SJSA1 (cell line): ENCODE measurements around the gene PSG6. TPM values are rescaled to one million over a fixed set of nuclear protein-coding genes. Genes with fewer than 3 reads are reported as not detected.
"Not testable (repeated sequence)": the region's sequence is repeated elsewhere in the genome, so short reads cannot be mapped to it uniquely, and the experiment has no call there.

Experiments
- DNase-seq, 2 experiments: peaks; one replicate each; pipeline ENCODE4 v3.0.0-alpha.2; 2015 to 2020; ENCODE audit warnings: low spot score in 2 of 2, low read depth in 1 of 2
- H3K27ac ChIP-seq: fragments of 250-450 bp; sonication (Bioruptor Pico); 2 replicates; pipeline ENCODE4 v1.5.1; 2020; ENCODE audit warnings: mild to moderate bottlenecking, moderate library complexity
- H3K27me3 ChIP-seq: fragments of 250-450 bp; sonication (Bioruptor Pico); replicated peaks from 2 replicates; pipeline ENCODE4 v1.5.1; 2020; ENCODE audit warnings: mild to moderate bottlenecking, moderate library complexity
- H3K36me3 ChIP-seq: fragments of 250-450 bp; sonication (Bioruptor Pico); 2 replicates; pipeline ENCODE4 v1.5.1; 2020; ENCODE audit warnings: mild to moderate bottlenecking
- H3K4me1 ChIP-seq: fragments of 250-450 bp; sonication (Bioruptor Pico); replicated peaks from 2 replicates; pipeline ENCODE4 v1.6.1; 2021; ENCODE audit warnings: mild to moderate bottlenecking
- H3K4me3 ChIP-seq: fragments of 250-450 bp; sonication (Bioruptor Pico); 2 replicates; pipeline ENCODE4 v1.5.1; 2020; ENCODE audit warnings: mild to moderate bottlenecking
- H3K9me3 ChIP-seq: fragments of 250-450 bp; sonication (Bioruptor Pico); replicated peaks from 2 replicates; pipeline ENCODE4 v1.5.1; 2020; ENCODE audit warnings: mild to moderate bottlenecking
- total RNA-seq: library from RNA; depleted of rRNA; stranded (reverse); fragments of >200 nt; shearing (Covaris generic); gene quantifications from 2 replicates; pipeline ENCODE4 v1.2.3, GENCODE V29; 2014

The PSG6 gene
- total RNA-seq, 1 experiment from 2014 or later, result not detected

DNA sequence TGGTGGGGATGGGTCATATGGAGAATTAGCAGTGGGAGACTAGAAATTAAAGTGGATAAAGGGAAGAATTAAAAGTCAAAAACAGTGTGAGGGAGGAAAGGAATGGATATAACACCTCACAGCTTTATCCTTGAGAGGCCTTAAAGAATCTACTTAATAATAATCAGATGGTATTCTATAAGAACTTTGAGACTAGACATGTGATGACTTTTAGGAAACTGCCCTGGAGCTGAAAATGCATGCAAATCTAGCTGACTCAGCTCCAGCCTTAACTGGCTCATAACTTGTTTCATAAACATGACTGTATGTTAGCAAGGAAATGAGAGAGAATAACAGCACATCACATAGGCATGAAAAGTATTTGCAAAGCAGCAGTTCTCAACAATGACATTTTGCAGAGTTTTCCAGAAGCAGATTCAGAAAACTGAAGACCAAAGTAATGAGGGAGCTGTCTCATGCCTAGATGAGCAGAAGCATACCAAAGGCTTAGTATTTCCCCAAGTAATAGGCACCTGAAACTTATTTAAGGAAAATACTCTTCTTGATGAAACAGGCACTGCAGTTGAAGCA is 29.7 kb downstream of the PSG6 start:
- not testable (repeated sequence) for H3K36me3 ChIP-seq, H3K4me3 ChIP-seq, H3K9me3 ChIP-seq, H3K27me3 ChIP-seq
- peaks cover 36% of the 10 kb centered on the region for H3K4me1 ChIP-seq
- peak overlapping the region; percentile 90 for H3K27ac ChIP-seq
- DNase-seq, result peak in 1 of 2 experiments; percentile 34

DNA sequence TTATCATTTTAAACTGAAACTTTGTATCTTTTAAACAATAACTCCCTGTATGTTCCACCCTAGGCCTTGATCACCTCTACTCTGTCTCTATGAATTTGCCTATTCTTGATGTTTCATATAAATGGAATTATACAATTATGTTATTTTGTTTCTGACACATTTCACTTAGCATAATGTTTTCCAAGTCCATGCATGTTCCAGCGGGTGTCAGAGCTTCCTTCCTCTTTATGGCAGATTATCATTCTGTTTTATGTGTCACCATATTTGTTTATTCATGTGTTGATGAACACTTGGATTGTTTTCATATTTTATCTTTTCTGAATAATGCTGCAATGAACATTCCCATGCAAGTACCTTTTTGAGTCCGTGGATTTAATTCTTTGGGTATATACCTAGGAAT is 35.0 kb downstream of the PSG6 start:
- not testable (repeated sequence) for H3K27ac ChIP-seq
- H3K4me1 ChIP-seq, result peaks cover 14% of the 10 kb centered on the region

DNA sequence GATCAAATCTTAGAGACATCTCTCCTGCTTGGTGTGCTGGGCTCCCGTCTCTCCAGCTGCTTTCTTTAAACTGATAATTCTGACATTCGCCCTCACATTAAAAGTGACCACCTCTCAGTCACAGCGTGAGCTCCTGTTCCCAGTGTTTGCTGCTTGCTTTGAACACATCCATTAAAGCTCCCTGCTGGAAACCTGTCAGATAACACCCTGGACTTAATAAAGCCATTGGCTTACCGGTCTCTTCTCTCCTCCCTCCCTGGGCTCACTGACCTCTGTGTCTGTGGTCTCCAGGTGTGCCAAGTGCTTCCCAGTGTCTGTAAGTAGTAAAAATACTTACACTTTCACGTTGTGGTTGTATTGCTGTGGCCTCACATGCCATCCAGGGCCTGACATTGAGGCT is 35.7 kb downstream of the PSG6 start:
- not testable (repeated sequence) for DNase-seq, H3K9me3 ChIP-seq

More for the DNA sequence above, 35.0 kb downstream of the PSG6 start:
- not testable (repeated sequence) for H3K9me3 ChIP-seq, DNase-seq, H3K4me3 ChIP-seq, H3K27me3 ChIP-seq, H3K36me3 ChIP-seq

DNA sequence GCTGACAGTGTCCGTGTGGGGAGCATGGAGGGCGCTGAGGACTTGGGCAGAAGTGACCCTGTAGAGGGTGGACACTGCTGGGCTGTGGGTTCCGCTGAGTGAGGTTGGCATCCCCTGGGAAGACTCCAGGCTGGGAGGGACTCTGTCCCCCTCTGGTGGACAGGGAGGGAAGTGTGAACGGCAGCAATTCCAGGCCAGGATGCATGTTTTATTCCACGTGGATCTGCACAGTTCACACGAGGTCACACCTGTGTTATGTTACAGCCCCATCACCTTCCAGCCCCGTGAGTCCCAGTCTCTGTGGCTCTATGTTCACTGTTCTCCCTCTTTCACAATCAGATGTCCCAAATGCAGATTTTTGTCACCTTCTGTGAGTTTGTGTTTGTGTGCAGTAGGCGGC is 36.4 kb downstream of the PSG6 start:
- H3K4me3 ChIP-seq, H3K27me3 ChIP-seq, H3K36me3 ChIP-seq, H3K27ac ChIP-seq, H3K9me3 ChIP-seq: not testable (repeated sequence)
- peaks cover 14% of the 10 kb centered on the region for H3K4me1 ChIP-seq
- DNase-seq, result peak in 1 of 2 experiments; percentile 36

More for the DNA sequence above, 35.7 kb downstream of the PSG6 start:
- H3K4me1 ChIP-seq, H3K27ac ChIP-seq, H3K4me3 ChIP-seq, H3K36me3 ChIP-seq, H3K27me3 ChIP-seq: not testable (repeated sequence)

DNA sequence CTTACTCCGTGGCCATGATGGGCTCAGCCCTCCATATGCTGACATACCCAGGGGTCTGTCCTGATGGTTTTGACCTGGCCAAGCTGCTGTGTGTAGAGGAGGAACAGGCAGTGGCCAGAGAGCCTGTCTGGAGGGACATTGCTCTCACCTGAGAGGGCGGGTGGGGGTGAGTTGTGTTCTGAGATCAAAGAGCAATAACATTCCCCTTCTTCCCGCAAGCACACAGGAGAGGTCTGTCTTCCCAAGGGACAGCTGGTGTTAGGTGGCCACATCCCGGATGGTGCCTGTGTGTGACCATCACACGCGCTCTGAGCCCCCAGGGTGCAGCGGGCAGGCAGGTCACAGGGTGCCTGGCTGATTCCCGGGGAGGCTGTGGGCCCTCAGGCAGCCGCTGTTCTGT is 37.1 kb downstream of the PSG6 start:
- H3K27me3 ChIP-seq, H3K27ac ChIP-seq, H3K36me3 ChIP-seq, DNase-seq, H3K4me3 ChIP-seq, H3K9me3 ChIP-seq: not testable (repeated sequence)
- H3K4me1 ChIP-seq, result peaks cover 21% of the 10 kb centered on the region

DNA sequence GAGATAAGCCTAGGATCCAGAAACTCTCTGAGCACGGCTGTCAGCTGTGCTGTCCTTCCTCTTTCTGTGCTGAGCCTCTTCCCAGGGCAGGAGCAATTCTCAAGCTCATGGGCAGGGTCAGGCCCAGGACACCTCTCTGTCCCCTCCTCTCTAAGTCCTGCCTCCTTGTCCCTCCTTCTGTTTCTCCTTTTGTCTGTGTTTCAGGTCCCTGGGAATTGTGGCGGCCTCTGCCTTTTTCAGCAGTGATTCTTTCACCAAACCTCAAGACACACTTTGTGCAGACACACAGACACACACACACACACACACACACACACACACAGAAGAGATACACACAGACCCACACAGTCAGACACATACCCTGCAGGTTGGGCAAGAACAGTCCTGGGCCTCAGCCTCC is 38.1 kb downstream of the PSG6 start, which contains the start of gene PSG1:
PSG1 (minus strand) TSS at position 101 of the 400 bp plus-strand sequence. CDS start 132 bp downstream, outside the sequence.
- H3K27ac ChIP-seq, result no peak within 1 kb of the TSS
- H3K4me3 ChIP-seq, result no peak within 1 kb of the TSS
- H3K9me3 ChIP-seq, result no peaks in the 10 kb centered on the region
- H3K36me3 ChIP-seq, result no peaks in the 10 kb centered on the region
- DNase-seq, result no peak
- H3K27me3 ChIP-seq, result no peaks in the 10 kb centered on the region
- peaks cover 22% of the 10 kb centered on the region for H3K4me1 ChIP-seq

DNA sequence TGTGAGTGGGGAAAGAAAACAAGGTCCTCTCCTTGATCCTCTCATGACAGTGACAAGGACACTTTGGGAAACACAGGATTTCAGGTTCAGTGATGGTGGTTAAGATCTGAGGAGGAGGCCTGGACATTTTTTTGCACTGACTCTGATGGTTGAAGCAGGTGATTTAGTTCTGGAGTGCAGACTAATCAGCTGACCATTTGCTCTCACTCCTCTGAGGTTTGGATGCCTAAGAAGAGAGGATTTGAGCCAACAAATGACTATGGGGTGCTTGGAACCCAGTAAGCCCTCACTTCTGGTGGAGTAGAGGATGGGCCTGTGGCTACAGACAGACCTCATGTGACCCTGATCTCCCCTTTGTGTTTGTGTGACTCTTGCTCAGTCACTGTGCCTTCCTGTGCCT is 41.1 kb downstream of the PSG6 start:
- H3K4me3 ChIP-seq, DNase-seq, H3K27me3 ChIP-seq, H3K9me3 ChIP-seq, H3K36me3 ChIP-seq: not testable (repeated sequence)
- Histone ChIP-seq H3K4me1 (peaks cover 25% of the 10 kb centered on the region), H3K27ac (peak overlapping the region; percentile 98)

DNA sequence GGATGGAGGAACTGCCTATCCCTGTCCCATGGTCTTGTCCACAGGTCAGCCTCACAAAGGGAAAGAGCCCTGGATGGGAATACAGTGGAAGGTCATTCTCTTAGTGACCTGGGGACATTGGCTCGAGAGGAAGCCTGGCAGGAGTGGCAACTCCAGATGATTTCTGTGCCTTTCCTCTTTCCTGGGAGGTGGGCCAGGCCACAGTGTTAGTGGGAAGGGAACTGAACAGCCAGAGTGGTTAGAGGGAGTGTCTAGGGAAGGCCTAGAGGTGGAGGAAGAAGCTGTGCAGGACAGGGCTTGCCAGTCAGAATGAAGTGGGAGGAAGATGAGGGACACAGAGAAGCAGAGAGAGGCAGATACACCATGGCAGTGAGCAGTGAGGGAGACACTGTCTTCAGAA is 41.8 kb downstream of the PSG6 start:
- Histone ChIP-seq H3K27ac (peak overlapping the region; percentile 98), H3K4me1 (peaks cover 25% of the 10 kb centered on the region)
- H3K9me3 ChIP-seq, H3K27me3 ChIP-seq, H3K4me3 ChIP-seq, H3K36me3 ChIP-seq: not testable (repeated sequence)
- peak in 1 of 2 experiments; percentile 48 for DNase-seq

DNA sequence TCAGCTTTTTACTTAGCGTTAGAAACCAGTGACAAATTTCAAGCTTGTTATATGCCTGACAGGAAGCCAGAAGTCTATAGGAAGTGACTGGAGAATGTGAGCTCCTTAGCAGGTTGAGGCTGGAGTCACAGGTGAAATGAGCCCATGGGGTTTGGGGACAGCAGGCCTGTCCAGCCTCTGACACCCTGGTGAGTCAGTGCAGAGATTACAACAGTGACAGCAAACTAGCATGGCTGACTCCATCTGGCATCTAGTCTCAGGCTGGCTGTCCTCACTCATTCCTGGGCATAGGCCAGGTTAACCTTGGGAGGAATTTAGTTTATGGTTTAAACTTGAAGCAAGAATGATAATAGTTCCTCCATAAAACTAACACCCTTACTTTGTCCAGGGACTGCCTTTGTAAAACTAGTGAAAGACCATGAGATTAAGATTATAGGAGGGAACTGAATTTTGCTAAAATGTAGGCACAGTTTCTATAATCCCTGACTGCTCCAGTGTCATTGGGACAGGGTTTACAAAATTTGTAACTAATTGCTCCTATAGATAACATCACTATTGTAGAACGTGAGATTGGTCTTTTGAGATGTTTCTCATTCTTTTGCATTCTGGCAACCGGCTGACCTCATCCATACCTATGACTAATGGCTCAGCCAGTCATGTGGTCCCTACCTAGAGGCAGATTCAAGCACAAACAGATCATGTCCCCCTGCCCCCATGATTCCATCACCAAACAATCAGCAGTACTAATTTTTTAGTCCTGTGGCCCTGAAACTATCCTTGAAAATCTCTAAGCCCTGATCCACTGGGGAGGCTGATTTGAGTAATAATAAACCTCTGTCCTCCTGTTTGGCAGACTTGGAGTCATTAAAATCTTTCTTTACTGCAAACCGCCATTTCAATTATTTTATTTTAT is 42.5 kb downstream of the PSG6 start:
- Histone ChIP-seq H3K27ac (peak overlapping the region; percentile 98), H3K4me1 (peaks cover 25% of the 10 kb centered on the region)
- H3K4me3 ChIP-seq, H3K27me3 ChIP-seq, H3K9me3 ChIP-seq, H3K36me3 ChIP-seq: not testable (repeated sequence)
- DNase-seq, result peak; percentile 76 to 80

DNA sequence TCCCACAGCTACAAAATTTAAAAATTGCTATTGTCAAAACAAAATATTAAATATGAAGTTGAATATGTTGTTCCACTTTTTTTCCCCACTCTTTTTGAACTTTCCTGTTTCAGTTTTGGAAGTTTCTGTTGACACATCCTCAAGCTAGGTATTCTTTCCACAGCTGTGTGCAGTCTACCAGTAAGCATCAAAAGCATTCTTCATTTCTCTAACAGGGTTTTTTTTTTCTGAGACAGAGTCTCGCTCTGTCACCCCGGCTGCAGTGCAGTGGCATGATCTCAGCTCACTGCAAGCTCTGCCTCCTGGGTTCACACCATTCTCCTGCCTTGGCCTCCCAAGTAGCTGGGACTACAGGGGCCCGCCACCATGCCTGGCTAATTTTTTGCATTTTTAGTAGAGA is 43.6 kb downstream of the PSG6 start:
- not testable (repeated sequence) for DNase-seq, H3K4me3 ChIP-seq, H3K36me3 ChIP-seq, H3K9me3 ChIP-seq, H3K27me3 ChIP-seq
- Histone ChIP-seq H3K27ac (peak overlapping the region; percentile 98), H3K4me1 (peaks cover 25% of the 10 kb centered on the region)

DNA sequence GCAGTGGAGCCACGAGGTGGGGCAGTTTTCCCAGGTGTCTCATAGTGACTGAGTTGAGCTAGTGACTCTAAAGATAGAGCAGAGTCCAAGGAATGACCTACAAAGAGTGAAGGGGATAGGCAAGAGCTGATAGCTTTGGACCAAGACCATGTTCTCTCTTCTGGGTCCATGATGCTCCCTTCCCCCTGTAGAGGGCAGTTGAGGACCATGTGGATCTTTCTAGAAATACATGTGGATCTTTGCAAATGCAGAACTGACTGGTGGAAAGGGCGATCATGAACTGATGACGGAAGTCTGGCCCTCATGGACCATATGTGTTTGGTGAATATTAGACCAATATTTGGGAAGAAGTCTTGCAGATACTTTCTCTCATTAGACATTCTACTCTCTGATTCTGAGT is 45.1 kb downstream of the PSG6 start:
- H3K4me3 ChIP-seq, result no peak overlapping the region
- no peaks in the 10 kb centered on the region for H3K27me3 ChIP-seq
- no peak overlapping the region for H3K27ac ChIP-seq
- peaks cover 25% of the 10 kb centered on the region for H3K4me1 ChIP-seq
- H3K9me3 ChIP-seq, result no peaks in the 10 kb centered on the region
- H3K36me3 ChIP-seq, result no peaks in the 10 kb centered on the region
- DNase-seq, result no peak

DNA sequence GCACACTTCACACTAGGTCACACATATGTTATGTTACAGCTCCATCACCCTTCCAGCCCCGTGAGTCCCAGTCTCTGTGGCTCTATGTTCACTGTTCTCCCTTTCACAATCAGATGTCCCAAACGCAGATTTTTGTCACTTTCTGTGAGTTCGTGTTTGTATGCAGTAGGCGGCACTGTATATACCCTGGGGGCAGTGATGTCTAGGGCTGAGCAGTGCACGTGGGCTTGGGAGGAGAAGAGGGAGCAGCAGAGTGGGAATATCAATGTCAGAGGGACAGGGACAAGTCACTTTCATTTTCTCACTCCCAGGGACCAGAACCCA is 60.2 kb downstream of the PSG6 start:
- Histone ChIP-seq H3K36me3 (no peaks in the 10 kb centered on the region), H3K27me3 (no peaks in the 10 kb centered on the region), H3K4me1 (peaks cover 4% of the 10 kb centered on the region), H3K9me3 (no peaks in the 10 kb centered on the region), H3K4me3 (no peak overlapping the region), H3K27ac (no peak overlapping the region)
- DNase-seq, result peak in 1 of 2 experiments; percentile 6

DNA sequence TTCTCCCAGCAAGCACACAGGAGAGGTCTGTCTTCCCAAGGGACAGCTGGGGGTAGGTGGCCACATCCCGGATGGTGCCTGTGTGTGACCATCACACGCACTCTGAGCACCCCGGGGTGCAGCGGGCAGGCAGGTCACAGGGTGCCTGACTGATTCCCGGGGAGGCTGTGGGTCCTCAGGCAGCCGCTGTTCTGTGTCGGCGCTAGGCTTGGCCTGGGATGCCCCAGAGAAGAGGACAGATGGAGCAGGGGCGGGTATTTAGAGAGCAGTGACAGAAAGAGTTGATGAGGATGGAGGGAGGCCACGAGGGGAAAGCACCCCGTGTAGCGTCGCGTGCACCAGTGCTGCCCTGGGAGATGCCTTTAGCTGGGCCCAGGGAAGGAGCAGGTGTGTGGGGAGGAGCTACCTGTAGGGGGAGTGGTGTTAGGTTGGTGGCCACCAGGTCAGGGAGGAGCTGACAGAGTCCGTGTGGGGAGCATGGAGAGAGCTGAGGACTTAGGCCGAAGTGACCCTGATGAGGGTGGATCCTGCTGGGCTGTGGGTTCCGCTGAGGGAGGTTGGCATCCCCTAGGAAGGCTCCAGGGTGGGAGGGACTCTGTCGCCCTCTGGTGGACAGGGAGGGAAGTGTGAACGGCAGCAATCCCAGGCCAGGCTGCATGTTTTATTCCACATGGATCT is 60.7 kb downstream of the PSG6 start:
- not testable (repeated sequence) for H3K36me3 ChIP-seq, H3K27me3 ChIP-seq, H3K27ac ChIP-seq, H3K4me1 ChIP-seq, H3K4me3 ChIP-seq, H3K9me3 ChIP-seq
- peak in 1 of 2 experiments; percentile 33 for DNase-seq

DNA sequence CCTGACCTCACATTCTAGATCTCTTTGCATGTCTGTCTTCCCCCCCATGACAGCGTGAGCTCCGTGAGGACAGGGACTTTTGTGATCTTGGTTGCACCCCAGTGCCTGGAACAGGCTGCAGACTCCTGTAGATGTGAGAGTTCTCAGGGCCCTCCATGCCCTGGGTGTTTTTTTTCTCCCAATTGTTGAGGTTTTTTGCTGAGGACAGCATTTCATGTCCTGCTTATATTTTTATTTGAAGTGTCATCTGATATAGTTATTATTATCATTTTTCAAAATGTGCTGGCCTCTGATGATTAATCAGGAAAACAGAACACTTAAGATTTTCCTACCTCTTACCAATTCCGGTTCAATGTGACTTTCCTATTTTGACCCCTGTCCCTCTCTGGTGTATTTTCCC is 62.9 kb downstream of the PSG6 start:
- not testable (repeated sequence) for H3K36me3 ChIP-seq, H3K4me3 ChIP-seq

More for the DNA sequence above, 62.9 kb downstream of the PSG6 start:
- not testable (repeated sequence) for H3K27ac ChIP-seq, H3K27me3 ChIP-seq, H3K9me3 ChIP-seq, DNase-seq
- H3K4me1 ChIP-seq, result peaks cover 31% of the 10 kb centered on the region
